HL-60/S4 treated with retinoic acid at 250 ng/mL for 4 days and 3 days (cell line): ENCODE results near the gene CUX1.

ENCODE experiments used
- in situ Hi-C: fragments of 300-500 bp; cut with MboI; formaldehyde crosslinking; loops from 2 replicates; pipeline ENCODE4 v1.7.0; 2022; ENCODE audit warnings: low sequenced_read_pairs

CUX1 gene

DNA sequence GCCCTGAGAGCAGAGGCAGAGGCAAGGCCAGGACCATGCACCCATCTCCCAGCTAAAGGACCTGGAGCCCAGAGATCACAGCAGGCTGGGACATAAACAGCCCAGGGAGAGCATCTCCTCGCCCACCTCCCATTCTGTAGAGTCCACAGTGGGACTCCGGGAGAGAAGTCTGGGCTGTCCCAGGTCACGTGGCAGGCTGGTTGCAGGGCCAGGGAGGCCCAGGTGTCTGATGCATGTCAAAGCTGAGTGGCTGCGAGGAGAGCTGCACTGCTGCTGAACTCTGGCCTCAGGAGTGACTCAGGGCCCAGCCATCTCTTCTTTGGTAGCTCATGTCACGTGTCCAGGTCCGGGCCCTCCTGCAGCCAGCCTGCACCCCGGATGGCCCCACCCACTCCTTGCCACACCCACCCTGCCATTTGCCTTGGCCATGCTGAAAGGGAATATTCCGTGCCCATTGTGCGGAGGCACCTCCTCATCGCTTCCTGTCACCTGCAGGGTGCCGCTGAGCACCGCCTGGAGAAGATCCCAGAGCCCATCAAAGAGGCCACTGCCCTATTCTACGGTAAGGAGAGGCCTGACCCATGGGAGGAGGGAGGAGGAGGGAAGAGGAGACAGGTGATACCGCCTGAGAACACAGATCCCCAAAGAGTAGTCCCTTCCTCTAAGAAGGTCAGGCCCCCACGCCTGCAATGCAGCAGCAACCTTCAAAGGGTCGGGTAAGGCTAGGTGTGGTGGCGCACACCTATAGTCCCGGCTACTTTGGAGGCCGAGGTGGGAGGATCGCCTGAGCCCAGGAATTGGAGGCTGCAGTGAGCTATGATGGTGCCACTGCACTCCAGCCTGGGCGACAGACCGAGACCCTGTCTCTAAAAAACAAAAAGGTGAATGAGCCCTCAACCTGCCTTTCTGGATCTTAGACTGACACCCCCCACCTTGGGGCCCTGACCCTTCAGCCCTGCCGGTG is 456.6 kb downstream of the CUX1 start:
- in situ Hi-C loops, result no loop called here

DNA sequence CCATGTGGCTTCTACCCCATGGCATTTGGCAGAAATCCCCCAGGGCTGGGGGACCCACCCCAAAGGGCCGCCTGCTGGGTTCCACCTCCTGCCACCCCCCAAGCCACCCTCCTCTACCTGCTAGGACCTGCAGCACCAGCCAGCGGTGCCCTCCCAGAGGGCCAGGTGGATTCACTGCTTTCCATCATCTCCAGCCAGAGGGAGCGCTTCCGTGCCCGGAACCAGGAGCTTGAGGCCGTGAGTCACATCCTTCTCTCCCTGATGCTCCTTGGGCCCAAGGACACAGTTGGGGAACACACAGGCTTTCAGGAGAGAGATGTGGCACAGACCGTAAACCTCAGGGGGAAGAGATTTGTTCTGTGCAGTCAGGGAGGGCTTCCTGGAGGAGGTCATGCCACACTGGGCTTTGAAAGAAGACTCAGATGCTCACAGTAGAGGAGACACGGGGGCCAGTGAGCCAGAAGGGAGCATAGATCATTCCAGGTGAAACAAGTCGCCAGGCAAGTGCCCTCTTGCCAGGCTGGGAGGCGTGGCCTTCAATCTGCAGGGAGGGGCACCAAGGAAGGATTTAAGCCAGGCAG is 457.8 kb downstream of the CUX1 start:
- in situ Hi-C loops, result loop anchor here (5.0 kb wide), 1 partner anchor 738 kb away; no protein-coding TSS in a partner anchor

DNA sequence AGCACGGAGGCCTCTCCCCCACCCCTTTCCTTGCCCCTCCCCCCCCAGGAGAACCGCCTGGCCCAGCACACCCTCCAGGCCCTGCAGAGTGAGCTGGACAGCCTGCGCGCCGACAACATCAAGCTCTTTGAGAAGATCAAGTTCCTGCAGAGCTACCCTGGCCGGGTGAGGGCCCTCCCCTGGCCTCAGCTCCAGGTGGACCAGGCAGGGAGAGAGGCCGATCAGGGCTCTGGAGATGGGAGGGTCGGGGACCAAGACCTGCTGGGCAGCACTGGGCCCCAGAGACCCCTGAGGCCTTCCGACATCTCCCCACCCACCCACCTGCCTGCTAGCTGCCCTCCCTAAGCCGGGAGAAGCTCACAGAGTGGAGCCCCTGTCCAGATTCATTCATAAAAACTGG is 460.5 kb downstream of the CUX1 start:
- in situ Hi-C loops, result loop anchor here (5.0 kb wide), 1 partner anchor 741 kb away; no protein-coding TSS in a partner anchor

DNA sequence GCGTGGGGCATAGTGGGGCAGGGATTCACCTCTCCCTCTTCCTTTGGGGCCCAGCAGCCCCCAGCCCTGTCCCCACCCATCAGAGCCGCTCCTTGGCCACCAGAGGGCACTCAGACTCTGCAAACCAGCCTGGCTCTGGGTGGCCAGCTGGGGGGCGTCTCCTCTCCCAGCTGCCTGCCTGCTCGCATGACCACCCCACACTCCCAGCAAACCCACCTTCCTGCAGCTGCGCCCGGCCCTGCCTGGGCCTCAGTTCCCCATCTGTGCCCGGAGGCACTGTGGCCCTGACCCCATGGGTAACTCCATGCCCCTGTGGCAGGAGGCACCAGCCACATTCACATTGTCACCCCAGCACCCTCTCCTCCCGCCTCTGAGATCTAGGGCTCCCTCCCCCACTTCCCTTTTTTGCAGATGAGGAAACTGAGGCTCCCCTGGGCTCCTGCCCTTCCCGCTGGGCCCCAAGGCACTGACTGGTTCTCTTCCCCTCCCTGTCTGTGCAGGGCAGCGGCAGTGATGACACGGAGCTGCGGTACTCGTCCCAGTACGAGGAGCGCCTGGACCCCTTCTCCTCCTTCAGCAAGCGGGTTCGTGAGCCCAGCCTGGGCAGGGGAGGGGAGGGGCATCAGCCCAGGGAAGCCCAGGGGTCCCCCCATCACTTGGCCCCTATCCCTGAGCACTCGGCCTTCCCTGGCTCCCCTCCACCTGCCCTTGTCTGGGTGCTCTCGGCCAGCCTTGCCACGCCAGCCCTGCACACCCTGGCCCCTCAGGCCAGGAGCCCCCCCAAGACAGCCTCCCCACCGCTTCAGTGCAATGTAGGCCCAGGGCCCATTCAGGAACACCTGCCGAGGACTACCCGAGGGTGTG is 462.3 kb downstream of the CUX1 start:
- in situ Hi-C loops, result loop anchor here (5.0 to 10.0 kb wide), 3 partner anchors 113 to 742 kb away; partner anchors contain the start of genes ALKBH4 and LRWD1

DNA sequence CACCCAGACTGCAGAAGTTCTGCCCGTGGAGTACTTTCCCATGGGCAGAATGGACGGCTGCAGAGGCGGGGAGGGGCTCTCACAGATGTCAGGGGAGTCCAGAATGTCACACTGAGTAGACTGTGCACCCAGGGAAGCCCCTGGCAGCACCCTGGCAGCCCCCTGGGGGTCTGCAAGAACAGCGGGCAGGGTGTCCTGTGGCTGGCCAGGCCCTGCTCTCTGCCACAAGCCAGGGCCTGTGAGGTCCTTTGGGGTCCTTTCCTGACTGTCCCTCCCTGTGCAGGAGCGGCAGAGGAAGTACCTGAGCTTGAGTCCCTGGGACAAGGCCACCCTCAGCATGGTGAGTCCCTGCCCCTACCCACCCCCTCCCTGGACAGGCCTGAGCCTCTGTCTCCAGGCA is 463.1 kb downstream of the CUX1 start:
- in situ Hi-C loops, result loop anchor here (5.0 to 10.0 kb wide), 2 partner anchors 112 to 184 kb away; partner anchors contain the start of genes ALKBH4 and LRWD1

DNA sequence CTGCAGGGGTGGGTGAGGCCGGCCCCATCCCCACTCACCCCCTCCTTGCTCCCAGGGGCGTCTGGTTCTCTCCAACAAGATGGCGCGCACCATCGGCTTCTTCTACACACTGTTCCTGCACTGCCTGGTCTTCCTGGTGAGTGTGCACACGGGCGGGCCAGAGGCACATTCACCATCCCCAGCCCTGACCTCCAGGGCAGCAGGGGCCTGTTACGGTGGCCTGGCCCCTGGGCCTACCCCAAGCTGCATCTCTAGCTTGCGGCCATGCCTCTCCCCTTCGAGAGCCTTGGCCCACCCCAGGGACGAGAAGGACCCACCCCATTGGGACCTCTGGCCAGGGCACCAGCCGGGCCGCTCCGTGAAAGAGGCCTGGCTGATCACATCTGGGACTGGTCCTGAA is 464.4 kb downstream of the CUX1 start:
- in situ Hi-C loops, result loop anchor here (5.0 to 10.0 kb wide), 2 partner anchors 111 to 183 kb away; partner anchors contain the start of genes ALKBH4 and LRWD1

DNA sequence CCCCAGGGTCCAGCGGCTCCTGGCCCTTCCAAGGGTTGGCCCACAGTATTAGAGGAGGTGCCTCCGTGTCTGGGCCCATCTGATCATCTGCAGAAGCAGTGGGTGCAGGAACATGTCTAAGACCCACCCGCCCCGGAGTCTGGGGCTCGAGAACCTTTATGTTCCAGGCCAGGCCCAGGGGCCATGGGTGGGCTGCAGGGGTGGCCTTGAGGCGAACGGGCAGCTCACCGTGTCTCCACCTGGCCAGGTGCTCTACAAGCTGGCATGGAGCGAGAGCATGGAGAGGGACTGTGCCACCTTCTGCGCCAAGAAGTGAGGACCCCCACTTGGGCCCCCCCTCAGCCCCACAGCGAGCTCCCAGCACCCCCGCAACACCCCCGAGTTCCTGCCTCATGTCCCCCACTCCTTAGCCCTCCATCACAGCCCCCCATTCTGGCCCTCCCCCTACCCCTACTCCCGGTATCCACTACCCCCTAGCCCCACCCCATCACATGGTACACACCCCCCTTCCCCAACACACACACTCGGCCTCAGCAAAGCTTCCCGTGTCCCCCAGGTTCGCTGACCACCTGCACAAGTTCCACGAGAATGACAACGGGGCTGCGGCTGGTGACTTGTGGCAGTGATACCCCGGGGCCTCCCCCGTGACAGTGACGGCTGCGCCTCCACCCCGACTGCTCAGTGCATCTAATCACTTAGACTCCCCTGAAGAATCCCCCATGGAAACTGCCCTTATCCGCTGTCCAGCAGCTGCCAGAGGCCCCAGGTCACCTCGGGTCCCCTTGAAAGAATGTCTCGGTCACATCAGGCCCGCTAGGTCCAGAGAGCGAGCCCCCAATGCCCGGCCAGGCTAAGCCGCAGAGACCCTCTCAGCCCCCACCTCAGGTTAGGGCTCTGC is 465.3 kb downstream of the CUX1 start:
- in situ Hi-C loops, result loop anchor here (5.0 to 10.0 kb wide), 2 partner anchors 110 to 182 kb away; partner anchors contain the start of genes ALKBH4 and LRWD1

DNA sequence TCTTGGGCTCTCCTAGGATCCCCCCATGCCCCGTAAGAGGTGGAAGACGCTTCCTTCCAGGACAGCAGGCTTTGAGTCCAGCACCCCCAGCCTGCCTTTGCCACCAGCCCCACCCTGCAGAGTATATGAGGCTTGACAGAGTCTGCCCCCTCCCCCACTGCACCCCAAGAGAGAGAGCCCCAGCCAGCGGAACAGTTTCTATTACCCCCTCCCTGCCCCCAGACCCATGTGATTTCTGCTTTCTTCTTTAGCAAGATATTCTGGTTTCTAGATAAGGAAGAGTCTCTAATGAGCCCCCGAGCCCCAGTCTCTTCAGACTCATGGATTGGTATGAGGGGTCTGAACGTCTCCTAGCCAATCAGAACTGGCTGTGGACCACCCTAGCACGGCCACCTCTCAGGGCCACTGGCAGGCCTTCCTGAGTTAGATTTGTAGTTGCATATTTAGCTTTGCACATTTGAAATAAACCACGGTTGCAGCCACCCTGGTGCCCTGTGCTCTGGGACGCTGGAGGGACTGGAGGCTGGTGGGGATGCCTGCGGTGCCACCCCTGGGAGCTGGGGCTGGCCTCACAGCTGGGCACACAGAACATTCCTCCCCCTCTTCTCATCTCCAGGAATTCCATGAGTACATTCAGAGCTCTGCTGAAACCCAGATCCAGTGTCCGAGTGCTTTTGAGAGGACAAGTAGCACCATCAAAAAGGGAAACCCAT is 466.2 kb downstream of the CUX1 start:
- in situ Hi-C loops, result loop anchor here (5.0 to 10.0 kb wide), 2 partner anchors 109 to 181 kb away; partner anchors contain the start of genes ALKBH4 and LRWD1

DNA sequence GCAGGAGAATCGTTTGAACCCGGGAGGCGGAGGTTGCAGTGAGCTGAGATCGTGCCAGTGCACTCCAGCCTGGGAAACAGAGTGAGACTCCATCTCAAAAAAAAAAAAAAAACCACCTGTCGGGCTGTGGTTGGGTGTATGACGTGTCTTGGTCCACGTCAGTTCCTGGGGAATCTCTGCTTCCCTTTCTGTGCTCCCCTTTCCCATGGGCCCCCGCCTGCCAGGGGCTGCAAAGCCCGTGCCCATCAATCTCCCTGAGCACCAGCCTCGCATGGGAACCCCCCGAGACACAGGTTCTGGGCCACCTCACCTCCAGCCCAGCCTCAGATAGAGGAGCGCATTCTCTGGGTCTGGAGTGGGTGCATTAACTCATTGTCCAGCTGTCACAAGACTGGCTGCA is 467.0 kb downstream of the CUX1 start:
- in situ Hi-C loops, result loop anchor here (5.0 to 10.0 kb wide), 2 partner anchors 108 to 180 kb away; partner anchors contain the start of genes ALKBH4 and LRWD1

DNA sequence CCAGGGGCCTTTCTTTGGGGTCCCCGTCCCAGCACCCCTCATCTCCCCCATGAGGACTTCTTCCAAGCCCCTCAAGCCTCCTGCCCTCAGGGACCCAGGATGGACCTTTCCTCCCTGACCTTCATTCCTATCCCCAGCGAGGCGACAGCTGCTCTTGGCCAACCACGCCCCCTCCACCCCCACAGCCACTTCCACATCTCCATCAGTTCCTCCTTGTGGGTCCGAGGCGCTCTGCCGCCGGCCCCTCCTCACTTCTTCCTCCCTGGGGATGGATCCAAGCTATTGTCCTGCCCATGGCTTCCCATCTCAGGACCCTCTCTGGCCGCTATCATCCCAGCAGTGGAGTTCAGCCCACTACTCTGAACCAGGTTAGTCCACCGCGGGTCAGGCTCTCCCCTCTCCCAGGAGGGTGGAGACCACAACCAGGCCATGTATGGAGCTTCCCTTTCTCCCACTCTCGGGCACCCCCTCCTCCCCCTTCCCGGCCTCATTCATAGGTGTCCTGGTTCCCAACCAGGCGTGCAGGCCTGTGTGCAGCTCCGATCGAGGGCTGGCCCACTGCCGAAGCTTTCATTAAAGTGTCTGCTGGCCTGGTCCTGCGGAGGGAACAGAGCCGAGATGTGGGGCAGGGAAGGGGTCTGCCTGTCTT is 467.6 kb downstream of the CUX1 start:
- in situ Hi-C loops, result loop anchor here (5.0 to 10.0 kb wide), 2 partner anchors 107 to 180 kb away; partner anchors contain the start of genes ALKBH4 and LRWD1

DNA sequence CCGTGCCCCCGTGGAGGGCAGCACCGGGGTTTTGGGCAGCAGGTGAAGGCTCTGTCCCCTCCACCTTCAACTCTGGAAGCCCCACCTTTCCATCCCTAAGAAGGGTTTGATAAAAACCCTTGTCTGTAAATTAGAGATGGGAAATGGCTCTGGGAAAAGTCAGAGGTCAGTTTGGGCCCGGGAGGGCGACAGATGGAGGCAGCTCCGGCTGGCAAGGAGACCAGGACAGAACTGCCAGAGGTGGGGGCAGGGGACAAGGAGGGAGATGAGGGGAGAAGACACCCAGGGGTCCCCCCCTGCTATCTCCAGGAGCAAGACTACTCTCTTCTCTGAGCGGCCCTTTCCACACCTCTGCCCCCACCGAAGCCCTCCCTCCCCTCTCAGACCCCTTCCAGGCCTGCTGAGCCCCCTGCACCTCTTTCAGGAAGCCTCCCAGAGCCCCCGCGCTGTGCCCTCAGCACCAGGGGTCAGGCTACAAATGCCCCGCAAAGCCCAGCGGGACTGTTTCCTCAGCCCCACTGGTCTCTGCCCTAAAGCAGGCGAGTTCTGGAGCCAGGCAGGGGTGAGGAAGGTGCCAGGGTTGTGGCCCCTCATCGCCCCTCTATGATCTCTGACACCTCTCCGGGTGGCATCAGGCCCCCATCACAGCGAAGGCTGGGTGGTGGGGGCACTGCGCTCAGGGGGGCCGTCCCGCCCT is 468.3 kb downstream of the CUX1 start:
- in situ Hi-C loops, result loop anchor here (10.0 kb wide), 1 partner anchor 179 kb away; the partner anchor contains the start of genes ALKBH4 and LRWD1

DNA sequence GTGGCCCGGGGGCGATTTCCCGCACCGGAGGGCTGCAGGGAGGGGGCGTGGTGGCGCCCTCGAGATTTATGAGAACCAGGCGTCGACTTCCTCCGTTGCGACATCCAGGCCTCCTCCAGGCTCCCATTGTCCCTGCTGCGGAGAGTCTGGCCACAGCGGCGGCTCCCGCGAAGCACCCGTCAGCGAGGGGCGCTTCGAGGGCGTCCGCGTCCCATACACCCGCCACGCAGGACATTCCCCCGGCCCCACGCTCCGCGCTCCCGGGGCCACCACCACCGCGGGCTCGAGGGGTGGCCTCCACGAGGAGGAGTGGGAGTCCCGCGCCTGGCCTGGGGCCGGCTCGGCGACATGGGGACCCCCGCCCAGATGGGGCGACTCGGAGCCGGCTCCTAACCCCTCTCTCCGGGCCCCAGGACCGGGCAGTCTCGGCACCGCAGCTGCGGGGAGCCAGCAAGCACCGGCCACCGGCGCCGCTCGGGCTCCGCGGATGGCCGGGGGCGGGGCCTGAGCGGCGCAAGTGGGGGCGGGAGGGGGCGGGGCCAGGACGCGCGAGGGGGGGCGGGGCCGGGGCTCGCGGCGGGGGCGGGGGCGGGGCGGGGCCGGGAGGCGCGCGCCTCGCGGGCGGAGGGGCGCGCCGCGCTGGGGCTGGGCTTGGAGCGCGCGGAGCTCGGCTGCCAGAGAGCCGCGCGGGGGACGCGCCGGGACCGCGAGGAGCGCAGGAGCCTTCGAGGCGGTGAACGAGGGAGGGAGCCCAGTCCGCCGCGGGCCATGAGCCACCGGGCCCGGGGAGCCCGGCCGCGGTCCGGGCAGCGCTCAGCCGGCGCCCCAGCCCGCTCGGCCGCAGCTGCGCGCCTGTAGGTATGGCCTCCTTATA is 469.0 kb downstream of the CUX1 start, which contains the start of gene SH2B2:
TSS of gene SH2B2 (plus strand) at position 632 of the 874 bp plus-strand sequence. CDS start 13,683 bp downstream, outside the sequence.
- in situ Hi-C loops, result loop anchor here (10.0 kb wide), 1 partner anchor 178 kb away; the partner anchor contains the start of genes ALKBH4 and LRWD1

DNA sequence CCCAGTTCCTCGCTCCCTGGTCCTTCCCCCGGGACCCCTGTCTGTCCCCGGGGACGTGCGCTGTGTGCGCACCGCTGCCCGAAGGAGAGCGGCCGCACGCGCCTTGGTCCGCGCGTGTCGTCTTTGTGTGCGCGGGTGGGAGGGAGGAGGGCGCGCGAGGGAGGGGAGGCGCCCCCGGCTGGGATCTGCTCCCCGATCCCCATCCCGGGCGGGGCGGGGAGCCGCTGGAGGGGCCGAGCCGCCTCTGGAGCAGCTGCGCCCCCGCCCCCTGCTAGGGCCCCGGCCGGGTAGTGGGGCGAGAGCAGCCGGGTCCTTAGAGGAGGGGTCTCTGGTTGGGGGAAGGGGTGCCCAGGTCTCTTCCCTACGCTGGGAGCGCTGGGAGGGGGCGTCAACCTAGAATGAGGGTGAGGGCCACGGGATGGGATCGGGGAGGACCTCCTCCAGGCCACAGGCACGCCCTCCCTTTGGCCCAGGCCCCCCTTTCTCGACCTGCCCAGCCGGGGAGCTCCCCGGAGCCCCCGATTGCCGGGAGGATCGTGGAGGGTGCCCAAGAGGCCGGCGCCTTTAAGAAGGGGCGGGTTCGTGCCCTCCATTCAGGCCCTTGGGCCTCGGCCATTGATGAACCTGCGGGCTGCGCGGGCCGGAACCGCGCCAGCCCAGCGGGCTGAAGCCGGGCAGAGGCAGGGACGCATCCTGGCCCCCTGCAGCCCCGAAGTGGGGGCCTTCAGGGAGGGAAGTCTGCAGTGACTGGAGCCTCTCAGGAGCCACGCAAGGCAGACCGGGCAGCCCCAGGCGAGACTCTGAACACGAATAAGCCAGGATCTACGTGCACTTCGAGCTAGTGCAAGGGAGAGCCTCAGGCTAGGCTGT is 469.9 kb downstream of the CUX1 start:
- in situ Hi-C loops, result loop anchor here (10.0 kb wide), 1 partner anchor 177 kb away; the partner anchor contains the start of genes ALKBH4 and LRWD1

DNA sequence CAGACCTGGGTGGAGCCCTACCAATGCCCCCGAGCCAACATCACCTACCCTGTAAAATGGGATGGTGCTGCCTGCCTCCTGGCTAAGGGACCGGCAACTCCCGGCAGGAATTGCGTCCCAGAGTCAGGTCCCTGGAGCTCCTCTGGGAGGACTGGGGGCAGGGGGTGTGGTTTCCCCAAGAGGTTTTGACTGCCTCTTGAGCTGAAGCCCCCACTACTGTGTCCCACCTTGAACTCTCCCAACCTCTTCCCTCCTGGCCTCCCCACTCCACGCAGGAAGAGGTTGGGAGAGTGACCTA is 470.5 kb downstream of the CUX1 start:
- in situ Hi-C loops, result loop anchor here (10.0 kb wide), 1 partner anchor 177 kb away; the partner anchor contains the start of genes ALKBH4 and LRWD1

DNA sequence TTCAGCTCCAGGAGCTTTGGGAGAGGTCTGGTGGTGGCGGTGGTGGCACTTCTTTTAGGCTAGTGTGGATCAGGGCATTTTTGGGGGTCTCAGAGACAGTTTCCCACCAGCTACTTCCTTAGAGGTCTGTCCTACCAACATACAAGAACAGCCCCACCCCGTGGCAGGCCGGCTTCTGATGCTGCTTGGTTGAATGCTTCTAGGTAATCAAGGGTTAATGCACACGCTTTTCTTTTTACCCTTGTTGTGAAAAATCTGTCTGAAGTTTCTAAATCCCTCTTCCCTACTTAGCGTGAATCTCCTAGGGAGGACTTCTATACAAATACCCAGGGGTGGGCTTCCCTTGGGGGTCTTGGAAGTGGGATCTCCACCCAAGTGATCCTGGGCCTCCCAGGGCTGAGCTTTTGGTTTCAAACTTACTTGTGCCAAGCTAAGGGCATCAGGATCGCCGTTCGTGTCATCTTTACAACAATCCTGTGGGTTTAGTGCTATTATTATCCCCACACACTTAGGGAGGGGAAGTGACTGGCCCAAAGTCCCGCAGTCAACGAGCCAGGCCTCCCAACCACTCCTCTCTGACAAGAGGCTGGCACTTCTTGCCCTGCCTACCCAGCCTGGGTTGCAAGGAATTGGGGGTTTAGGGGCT is 471.0 kb downstream of the CUX1 start:
- in situ Hi-C loops, result loop anchor here (10.0 kb wide), 1 partner anchor 176 kb away; the partner anchor contains the start of genes ALKBH4 and LRWD1
